HG02884 (cell line): ENCODE results near the gene IER2.
"Not testable (repeated sequence)": the region's sequence is repeated elsewhere in the genome, so short reads cannot be mapped to it uniquely, and the experiment has no call there.

Experiments
- ATAC-seq: cut with Tn5 transposase; IDR thresholded peaks from one replicate; pipeline ENCODE4 v1.9.1; 2021; ENCODE audit warnings: mild to moderate bottlenecking, moderate library complexity; ENCODE audit not compliant: unreplicated experiment

The IER2 gene

GRCh38 chr19:13162724-13163608, 12.8 kb downstream of the IER2 start:
- peak; percentile 49 for ATAC-seq

DNA sequence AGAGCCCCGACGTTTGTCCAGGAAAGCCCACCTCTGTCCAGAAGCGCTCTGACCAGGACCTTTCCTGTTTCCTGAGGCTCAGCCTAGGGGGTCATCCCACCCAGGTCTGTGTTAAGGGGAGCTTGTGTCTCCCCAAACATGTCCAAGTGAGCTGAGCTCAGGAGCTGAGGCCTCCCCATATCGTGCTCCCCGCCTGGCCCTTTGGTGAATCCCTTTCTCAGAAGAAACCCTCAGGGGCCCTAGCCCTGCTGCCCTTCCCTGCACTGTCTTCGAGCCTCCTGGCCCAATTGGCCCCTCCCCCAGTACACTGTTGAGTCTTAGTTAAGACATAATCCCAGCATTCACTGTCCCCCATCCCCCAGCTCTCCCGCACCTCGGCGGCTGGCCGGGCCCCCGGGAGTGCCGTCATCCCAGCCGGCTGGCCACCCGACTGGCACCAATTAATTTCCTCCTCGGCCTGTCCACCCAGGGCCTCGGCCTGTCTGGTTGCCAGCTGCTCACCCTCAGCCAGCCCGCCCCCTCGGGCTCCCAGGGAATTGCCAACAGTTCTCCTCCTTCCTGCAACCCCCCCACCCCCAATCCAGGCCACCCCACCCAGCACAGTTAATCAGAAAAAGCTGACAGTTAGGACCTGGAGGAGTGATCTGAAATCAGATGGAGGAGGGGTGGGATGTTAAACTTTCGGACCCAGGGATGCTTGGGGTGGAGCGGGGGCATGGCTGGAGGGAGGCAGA, 13.6 kb downstream of the IER2 start:
- no peak for ATAC-seq

DNA sequence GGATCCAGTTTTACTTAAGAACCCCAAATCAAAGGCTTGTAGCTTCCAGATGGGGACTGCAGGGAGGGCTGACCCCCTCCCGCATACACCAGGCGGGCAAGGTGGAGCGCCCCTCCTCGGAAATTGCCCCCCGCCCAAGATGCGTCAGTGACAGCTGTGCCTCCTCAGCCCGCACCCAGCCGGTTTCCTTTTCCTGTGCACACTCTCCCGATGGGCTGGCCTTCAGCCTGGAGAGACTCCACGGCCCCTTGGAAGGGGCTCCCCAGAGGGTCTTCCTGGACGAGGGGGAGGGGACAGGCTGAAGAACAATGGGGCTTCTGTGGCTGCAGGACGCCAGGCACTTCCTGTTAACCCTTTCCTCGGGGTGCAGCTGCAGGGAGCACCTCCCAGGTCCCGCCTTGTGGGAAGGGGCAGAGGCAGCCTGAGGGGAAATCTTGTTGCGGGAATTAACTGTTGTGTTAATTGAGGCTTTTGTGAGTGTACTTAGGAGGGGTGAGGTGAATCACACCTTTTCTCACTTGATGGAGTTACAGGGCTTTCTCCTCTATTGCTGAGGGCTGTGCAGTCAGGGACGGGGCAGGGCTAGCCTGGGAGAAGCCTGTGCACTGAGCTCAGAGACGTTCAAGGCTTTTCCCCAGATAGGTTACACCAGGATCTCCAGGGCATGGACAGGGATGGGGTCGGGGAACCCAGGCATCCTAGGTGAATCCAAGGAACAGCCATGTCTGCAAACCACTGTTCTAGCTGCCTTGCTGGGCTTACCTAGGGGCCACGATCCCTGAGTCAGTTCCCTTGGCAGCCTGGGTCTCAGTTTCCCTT, 14.3 kb downstream of the IER2 start:
- ATAC-seq = no peak

DNA sequence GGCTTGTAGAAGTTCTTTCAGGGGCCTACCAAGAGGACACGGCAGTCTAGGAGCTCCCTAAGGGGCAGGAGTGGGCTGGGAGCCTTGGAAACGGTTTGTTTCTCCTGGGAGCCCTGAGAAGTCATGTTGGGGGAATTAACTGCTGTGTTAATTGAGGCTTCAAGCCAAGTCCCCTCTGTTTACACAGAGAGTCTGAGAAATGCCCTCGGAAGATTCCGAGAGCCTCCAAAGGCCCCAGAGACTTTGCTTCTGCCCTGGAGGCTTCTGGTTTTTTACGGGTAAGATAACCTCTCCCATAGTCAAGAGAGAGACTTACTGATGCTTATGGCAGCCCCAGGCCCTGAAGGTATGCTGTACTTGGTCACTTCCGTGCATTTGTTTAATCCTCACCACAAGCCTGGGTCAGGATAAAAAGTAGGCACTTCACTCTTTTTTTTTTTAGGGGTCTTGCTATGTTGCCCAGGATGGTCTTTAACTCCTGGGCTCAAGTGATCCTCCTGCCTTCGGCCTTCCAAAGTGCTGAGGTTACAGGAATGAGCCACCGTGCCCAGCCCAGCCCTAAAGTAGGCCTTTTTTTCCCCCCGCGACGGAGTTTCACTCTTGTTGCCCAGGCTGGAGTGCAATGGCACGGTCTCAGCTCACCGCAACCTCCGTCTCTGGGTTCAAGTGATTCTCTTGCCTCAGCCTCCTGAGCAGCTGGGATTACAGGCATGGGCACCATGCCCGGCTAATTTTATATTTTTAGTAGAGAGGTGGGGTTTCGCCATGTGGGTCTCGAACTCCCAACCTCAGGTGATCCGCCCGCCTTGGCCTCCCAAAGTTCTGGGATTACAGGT, 15.2 kb downstream of the IER2 start:
- no peak for ATAC-seq

DNA sequence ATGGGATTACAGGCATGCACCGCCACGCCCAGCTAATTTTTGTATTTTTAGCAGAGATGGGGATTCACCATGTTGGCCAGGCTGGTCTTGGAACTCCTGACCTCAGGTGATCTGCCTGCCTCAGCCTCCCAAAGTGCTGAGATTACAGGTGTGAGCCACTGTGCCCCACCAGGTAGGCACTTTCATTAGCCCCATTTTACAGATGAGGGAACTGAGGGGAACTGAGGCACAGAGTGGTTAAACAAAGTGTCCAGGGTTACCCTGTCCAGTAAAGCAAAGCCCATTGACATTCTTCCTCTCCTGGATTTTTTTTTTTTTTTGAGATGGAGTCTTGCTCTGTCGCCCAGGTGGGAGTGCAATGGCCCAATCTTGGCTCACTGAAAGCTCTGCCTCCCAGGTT, 15.9 kb downstream of the IER2 start:
- not testable (repeated sequence) for ATAC-seq

DNA sequence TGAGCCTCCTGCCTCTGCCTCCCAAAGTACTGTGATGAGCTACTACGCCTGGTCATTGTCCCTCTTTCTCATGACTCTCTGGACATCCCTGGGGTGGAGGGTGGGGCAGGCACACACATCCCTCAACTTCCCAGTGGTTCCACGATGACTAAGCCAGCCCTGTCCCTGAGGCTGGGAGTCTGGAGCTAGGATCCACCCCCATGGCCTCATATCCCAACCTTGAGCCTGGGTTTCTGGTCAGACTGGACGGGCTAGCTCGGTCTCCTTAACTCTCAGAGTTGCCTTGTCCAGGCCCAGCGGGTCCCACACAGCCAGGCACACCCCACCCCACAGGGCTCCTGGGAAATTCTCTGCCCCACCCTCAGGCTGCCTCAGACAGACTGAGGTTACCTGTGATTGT, 19.6 kb downstream of the IER2 start:
- no peak for ATAC-seq

GRCh38 chr19:13171146-13171545, 20.9 kb downstream of the IER2 start:
- no peak for ATAC-seq

DNA sequence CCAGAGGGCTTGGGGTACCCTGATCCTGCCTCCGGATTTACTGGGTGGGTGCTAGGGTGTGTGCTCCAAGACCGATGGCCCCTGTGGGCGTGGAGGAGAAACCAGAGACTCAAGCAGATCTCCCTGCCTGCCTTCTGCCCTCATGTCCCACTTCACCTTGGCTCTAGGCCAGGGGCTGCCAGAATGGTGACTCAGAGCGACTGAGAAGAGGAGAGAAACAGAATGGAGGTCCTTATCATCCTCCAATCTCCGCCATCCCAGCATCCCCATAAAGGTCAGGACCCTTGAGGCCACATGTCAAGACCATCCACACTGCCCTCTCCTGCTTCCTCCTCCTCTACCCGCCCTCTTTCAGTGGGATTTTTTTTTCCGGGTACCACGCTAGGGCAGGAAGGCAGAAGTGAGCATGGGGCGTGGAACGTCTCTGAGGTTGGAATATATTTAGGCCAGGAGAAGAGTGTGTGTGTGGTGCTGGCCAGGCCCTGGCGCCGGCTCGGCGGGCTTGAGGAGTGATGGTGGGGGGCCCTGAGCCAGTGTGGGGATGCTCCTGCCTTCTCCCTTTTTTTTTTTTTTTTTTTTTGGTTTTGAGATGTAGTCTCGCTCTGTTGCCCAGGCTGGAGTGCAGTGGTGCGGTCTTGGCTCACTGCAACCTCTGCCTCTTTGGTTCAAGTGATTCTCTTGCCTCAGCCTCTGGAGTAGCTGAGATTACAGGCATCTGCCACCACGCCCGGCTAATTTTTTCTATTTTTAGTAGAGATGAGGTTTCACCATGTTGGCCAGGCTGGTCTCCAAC, 22.3 kb downstream of the IER2 start:
- ATAC-seq = no peak

DNA sequence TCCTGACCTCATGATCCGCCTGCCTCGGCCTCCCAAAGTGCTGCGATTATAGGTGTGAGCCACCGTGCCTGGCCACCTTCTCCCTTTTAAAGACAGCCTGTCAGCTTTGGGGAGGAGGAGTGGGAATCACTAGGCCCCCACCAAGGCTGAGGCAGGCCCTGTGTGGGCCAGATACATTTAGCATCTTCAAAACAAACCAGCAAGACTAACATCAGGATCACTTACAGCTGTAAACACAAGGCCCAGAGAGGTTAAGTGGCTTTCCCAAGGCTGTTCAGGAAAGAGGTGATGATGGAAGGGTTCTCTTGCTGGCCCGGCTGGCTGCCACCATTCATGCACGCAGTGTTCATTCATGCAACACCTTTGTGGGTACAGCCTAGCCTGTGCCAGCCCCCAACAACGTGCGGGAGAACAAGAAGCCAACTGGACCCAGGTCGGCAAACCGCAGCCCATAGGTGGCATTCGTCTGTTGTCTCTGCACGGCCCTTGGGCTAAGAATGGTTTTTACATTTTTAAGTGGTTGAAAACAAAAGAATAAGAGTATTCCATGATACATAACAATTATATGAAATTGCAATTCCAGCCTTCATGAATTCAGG, 23.0 kb downstream of the IER2 start:
- ATAC-seq = no peak

- no peak for ATAC-seq
Measured at GRCh38 chr19:13176345-13176744, 26.1 kb downstream of the IER2 start.

- not testable (repeated sequence) for ATAC-seq
Measured at GRCh38 chr19:13177584-13177983, 27.4 kb downstream of the IER2 start.

- not testable (repeated sequence) for ATAC-seq
Measured at GRCh38 chr19:13178291-13178690, 28.1 kb downstream of the IER2 start.

GRCh38 chr19:13181747-13182388, 31.7 kb downstream of the IER2 start:
- no peak for ATAC-seq

DNA sequence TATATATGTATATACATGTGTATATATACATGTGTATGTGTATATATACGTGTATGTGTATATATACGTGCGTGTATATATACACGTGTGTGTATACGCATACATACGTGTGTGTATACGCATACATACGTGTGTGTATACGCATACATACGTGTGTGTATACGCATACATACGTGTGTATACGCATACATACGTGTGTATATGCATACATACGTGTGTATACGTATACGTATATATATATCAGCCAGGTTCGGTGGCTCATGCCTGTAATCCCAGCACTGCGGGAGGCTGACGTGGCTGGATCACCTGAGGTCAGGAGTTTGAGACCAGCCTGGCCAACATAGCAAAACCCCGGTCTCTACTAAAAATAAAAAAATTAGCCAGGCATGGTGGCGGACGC, 34.7 kb downstream of the IER2 start:
- ATAC-seq = not testable (repeated sequence)

DNA sequence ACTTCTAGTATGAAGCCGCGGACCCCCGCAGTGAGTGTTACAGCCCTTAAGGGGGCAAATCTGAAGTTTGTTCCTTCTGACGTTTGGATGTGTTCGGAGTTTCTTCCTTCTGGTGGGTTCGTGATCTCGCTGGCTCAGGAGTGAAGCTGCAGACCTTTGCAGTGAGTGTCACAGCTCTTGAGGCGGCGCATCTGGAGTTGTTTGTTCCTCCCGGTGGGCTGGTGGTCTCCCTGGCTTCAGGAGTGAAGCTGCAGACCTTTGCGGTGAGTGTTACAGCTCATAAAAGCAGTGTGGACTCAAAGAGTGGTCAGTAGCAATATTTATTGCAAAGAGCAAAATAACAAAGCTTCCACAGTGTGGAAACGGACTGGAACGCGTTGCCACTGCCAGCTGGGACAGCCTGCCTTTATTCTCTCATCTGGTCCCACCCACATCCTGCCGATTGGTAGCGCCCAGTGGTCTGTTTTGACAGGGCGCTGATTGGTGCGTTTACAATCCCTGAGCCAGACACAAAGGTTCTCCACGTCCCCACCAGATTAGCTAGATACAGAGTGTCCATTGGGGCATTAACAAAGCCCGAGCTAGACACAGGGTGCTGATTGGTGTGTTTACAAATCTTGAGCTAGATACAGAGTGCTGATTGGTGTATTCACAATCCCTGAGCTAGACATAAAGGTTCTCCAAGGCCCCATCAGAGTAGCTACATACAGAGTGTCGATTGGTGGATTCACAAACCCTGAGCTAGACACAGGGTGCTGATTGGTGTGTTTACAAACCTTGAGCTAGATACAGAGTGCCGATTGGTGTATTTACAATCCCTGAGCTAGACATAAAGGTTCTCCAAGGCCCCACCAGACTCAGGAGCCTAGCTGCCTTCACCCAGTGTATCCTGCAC, 35.8 kb downstream of the IER2 start:
- not testable (repeated sequence) for ATAC-seq

GRCh38 chr19:13186688-13187087, 36.5 kb downstream of the IER2 start:
- not testable (repeated sequence) for ATAC-seq

DNA sequence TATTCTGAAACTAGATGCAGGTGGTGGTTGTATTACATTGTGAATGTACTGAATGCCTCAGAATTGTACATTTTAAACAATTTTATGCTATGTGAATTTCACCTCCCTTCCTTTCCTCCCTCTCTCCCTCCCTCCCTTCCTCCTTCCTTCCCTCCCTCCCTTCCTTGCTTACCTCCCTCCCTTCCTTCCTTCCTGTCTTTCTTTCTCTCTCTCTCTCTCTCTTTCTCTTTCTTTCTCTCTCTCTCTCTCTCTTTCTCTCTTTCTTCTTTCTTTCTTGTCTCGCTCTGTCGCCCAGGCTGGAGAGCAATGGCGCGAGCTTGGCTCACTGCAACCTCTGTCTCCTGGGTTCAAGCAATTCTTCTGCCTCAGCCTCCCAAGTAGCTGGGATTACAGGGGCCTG, 37.2 kb downstream of the IER2 start:
- ATAC-seq = no peak

GRCh38 chr19:13189600-13189999, 39.4 kb downstream of the IER2 start:
- no peak for ATAC-seq
